ENCODE measurements around the gene GMEB2. TPM values are rescaled to one million over a fixed set of nuclear protein-coding genes. Genes with fewer than 3 reads are reported as not detected.
"Not testable (repeated sequence)": the region's sequence is repeated elsewhere in the genome, so short reads cannot be mapped to it uniquely, and the experiment has no call there.

Gene GMEB2
- total RNA-seq, 1 donor from 2014 or later, result 16.8 TPM

DNA sequence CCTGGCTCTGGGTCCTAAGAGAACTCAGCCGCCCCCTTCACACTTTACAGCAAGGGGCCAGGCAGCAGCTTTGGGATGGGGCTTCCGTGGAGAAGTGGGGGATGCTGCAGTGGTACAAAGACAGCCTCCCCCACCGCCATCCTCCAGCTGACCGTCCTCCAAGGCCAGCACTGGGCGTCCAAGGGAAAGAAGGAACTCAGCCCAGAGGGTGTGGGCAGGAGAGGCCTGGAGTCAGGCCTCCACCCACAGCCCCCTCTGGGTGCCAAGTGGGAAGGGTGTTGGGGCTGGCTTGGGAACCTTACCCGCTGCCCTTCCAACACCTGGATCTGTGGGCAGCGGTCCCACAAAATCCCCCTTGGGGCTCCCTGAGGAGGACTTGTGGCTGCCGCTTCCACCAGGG, 13.2 kb upstream of the GMEB2 start:
- intact Hi-C loops (cut with micrococcal nuclease), result loop anchor here (5.0 kb wide), 1 partner anchor 848 kb away; no protein-coding TSS in a partner anchor

DNA sequence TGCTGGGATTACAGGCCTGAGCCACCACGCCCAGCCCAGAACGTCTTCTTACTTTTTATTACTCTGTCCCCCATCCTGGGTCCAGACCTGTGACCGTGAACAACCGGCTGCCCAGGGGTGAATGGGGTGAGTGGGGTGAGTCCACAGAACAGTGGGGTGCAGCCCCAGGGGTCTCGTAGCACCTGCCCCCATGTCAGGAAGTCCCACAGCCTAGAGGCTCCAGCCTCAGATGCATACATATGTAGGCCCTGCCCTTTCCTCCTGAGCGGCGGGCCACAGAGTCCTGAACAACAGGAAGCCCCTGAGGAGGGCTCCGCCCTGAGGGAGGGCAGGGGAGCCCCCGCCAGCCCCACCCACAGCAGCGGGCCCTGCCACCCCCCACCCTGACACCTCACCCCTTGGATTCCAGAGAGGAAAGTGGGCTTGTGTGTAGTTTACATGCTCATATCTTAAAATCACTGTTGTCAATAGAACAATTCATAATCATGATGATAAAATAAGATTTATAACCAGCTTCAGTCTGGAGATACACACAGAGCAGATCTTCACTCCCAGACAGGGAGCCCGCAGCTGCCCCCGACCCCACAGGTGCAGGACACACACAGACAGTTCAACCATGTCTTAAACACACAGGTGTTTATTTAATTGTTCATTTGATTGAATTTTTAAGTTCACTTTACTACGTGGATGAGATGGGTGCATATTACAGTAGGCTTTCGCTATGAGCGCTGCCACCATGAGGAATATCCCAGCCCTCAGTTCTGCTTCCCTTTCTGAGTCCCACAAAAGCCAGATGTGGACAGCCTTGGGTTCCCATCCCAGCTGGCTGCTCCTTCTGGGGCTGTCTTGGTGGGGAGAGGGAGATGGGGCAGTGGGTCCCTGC, 12.4 kb upstream of the GMEB2 start:
- intact Hi-C loops (cut with micrococcal nuclease), result loop anchor here (1.0 to 5.0 kb wide), 5 partner anchors 12 to 418 kb away; partner anchors contain the start of gene GMEB2

DNA sequence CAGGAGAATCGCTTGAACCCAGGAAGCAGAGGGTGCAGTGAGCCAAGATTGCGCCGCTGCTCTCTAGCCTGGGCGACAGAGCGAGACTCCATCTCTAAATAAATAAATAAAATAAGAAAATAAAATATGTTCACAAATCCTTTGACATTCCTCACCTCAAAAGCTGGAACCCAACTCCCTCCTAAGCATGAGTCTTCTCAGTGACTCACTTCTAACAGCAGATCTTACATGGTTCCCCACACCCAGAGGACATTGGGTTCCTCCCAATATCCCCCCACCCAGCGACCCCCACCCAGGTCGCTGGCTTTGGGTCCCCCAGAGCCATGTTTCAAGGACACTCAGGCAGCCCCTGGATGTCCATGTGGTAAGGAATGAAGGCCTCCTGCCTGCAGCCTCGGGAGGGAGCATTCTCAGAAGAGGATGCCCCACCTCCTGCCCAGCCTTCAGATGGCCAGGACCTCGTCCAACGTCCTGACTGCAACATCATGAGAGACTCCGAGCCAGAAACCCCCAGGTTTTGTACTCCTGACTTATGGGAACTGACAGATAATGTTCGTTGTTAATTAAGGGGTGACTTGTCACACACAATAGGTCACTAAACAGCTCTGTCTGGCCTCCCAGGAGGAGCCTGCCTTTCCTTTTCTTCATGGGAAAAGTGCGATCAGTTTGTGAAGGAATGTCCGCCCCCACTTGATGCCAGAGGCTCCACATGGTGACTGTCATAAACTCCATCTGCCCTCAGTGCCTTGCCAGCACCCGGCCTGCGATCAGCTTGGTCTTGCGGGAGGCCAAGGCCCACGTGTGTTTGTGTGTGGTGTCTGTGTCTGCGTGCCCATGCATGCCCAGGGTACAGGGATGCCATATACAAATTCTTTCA, 10.1 kb upstream of the GMEB2 start:
- intact Hi-C loops (cut with micrococcal nuclease), result loop anchor here (5.0 kb wide), 3 partner anchors 70 to 420 kb away; no protein-coding TSS in a partner anchor

DNA sequence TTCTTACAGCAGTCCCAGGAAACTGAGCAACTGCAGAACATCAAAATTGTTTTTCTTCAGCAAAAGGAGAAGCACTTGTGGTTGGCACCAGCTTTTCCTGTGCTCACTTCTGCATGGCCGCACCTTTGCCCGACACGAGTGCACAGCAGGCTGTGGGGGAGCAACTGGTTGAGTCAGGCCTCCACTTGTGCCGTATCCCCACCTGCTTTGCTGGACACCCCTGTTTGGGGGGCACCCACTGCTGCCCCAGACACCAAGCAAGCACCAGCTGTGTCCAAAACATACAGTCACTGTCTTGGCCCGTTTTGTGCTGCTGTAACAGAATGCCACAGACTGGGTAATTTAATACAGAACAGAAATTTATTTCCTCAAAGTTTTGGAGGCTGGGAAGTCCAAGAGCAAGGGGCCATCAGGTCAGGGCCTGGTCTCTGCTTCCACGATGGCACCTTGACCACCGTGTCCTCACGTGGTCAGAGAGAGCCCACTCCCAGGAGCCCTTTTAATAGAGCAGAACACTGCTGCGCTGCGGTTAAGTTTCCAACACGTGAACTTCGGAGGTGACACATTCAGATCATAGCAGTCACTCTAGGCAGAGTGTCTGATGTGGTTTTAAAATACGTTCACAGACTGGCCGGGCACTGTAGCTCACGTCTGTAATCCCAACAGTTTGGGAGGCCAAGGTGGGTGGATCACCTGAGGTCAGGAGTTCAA, 8.7 kb upstream of the GMEB2 start:
- intact Hi-C loops (cut with micrococcal nuclease), result loop anchor here (1.0 to 5.0 kb wide), 5 partner anchors 8 to 422 kb away; partner anchors contain the start of gene GMEB2

DNA sequence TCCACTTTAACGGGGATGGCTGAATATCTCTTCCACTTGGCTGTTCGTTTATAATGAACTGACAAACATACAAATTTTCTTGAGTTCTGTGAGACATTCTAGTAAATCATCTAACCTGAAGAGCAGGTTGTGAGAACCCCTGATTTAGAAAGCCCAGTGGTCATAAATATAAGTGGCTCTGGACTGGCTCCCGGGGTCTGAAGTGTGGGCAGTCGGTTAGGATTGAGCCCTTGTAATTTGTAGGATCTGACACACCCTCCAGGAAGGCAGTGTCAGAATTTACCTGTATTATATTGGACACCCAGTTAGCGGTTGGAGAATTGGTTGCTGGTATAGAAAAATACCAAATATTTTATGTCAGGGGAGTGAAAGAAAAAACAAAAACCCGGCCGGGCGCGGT, 6.8 kb upstream of the GMEB2 start:
- intact Hi-C loops (cut with micrococcal nuclease), result loop anchor here (2.0 kb wide), 1 partner anchor 53 kb away; no protein-coding TSS in a partner anchor

DNA sequence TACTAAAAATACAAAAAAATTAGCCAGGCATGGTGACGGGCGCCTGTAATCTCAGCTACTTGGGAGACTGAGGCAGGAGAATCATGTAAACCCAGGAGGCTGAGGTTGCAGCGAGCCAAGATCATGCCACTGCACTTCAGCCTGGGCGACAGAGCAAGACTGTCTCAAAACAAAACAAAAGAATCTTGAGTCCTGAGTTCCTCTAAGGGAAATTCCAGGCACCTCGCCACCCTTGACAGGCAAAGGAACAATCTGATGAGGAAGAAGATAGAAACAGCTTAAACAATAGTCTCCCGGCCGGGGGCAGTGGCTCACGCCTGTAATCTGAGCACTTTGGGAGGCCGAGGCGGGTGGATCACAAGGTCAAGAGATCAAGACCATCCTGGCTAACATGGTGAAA, 4.5 kb upstream of the GMEB2 start:
- intact Hi-C loops (cut with micrococcal nuclease), result not testable (repeated sequence)

DNA sequence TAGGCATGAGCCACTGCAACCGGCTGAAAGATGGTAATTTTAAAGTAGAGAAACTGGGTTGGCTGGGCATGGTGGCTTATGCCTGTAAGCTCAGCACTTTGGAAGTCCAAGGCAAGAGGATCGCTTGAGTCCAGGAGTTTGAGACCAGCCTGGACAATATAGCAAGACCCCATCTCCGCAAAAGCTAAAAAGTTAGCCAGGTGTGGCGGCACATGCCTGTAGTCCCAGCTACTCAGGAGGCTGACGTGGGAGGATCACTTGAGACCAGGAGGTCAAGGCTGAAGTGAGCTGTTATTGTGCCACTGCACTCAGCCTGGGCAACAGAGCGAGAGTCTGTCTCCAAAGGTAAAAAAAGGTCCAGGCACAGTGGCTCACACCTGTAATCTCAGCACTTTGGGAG, 4.1 kb upstream of the GMEB2 start:
- intact Hi-C loops (cut with micrococcal nuclease), result not testable (repeated sequence)

DNA sequence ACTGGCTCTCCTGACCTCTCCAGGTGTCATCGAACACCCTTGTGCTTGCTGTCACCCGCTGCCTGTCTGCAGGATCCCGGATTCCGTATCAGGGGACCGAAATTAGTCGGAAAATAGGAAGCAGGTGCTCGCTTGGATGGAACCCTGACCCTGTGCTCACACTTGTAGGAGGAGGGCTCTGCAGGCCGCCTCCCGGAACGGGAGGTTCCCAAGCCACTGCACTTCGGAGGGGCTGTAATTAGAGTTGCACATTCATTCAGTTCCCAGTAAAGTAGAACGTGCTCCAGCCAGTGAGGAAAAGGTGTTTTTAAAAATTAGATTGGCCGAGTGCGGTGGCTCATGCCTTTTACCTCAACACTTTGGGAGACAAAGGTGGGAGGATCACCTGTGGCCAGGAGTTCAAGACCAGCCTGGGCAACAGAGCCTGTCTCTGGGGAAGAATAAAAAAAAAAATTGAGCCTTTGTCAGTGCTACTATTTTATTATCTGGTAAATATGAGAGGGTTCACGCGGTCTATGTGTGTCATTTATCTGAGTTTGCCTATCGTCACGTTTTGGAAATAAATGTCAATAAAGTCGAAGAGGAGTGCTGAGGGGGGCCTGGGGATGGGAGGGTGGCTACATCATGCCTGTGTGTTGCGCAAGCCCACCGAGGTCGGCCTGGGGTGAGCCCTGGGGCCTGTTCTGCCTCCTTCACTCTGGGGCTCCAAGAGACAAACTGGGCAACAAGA, 1.5 kb upstream of the GMEB2 start:
- intact Hi-C loops (cut with micrococcal nuclease), result loop anchor here (5.0 kb wide), 1 partner anchor 449 kb away; the partner anchor contains the start of gene RGS19

DNA sequence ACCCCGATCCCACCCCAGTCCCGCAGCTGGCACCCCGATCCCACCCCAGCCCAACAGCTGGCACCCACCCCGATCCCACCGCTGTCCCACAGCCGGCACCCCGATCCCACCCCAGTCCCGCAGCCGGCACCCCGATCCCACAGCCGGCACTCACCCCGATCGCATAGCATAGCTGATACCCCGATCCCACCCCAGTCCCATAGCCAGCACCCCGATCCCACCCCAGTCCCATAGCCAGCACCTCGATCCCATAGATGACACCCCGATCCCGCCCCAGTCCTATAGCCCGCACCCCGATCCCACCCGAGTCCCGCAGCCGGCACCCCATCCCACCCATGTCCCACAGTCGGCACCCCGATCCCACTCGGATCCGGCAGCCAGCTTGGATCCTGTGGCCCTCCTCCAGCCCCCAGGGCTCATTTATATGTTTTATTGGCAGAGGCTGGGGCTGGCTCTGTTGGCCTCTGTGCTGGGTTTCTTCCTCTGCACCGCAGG, 897 bp upstream of the GMEB2 start:
- intact Hi-C loops (cut with micrococcal nuclease), result loop anchor here (1.0 to 5.0 kb wide), 12 partner anchors 8 to 450 kb away; partner anchors contain the start of genes DNAJC5, PPDPF, PRPF6 and RGS19

DNA sequence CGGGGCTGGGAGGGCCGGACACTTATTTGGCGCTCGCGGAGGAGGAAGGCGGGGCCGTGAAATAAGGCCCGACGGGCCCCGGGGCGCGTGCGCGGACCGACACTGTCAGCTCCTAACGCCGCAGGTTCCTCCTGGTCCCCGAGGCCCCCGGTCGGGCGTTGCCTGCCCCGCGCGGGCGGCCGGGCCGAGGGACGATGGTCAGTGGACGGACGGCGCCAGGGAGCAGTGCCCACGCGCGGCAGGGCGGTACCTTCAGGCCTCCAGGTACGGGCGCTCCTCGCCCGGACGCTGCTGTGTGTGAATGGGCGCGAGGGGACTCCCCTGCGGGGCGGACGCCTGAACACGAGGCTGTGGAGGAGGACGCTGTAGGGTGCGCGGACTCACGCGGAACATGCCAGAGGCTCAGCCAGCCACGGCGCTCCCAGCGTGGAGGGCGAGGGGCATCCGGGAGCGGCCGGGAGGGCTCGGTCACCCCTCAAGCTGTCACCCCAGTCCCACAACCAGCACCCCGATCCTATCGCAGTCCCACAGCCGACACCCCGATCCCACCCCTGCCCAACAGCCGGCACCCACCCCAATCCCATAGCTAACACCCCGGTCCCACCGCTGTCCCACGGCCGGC, 339 bp upstream of the GMEB2 start:
- intact Hi-C loops (cut with micrococcal nuclease), result loop anchor here (1.0 to 5.0 kb wide), 12 partner anchors 8 to 450 kb away; partner anchors contain the start of genes DNAJC5, PPDPF, PRPF6 and RGS19

DNA sequence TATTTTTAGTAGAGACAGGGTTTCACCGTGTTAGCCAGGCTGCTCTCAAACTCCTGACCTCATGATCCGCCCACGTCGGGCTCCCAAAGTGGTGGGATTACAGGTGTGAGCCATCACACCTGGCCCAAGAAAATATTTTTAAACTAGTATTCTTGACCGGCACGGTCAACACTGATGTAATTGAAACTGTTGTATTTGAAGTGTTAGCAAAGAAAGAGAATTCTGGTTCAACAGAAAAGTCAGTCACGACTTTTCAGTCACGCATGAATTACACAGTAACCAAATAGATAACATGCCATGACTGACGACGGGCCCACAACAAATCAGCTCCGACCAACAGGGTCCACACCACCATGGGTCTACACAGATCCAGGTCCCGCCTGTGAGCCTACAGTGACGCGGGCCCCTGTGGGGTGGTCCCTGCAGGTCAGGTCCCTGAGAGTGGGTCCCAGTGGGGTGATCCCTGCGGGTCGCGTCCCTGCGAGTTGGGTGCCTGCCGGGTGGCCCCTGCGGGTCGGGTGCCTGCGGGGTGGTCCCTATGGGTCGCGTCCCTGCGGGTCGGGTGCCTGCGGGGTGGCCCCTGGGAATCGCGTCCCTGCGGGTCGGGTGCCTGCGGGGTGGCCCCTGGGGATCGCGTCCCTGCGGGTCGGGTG, 1.0 kb downstream of the GMEB2 start:
- intact Hi-C loops (cut with micrococcal nuclease), result loop anchor here (1.0 to 5.0 kb wide), 5 partner anchors 88 to 451 kb away; partner anchors contain the start of genes DNAJC5, RGS19, TCEA2 and UCKL1

DNA sequence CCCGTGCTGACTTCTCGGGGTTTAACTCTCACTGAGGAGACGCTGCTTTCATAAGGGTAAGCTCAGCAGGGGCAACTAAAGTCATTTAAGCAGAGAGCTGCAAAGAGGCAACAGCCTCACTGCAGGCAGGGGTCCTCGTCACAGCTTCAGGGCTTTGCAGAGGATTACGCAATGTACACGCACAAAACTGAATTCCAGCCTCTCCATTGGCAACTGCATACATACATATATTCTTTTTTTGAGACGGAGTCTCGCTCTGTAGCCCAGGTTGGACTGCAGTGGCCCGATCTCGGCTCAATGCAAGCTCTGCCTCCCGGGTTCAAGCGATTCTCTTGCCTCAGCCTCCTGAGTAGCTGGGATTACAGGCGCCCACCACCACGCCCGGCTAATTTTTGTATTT, 2.4 kb downstream of the GMEB2 start:
- intact Hi-C loops (cut with micrococcal nuclease), result no loop called here

DNA sequence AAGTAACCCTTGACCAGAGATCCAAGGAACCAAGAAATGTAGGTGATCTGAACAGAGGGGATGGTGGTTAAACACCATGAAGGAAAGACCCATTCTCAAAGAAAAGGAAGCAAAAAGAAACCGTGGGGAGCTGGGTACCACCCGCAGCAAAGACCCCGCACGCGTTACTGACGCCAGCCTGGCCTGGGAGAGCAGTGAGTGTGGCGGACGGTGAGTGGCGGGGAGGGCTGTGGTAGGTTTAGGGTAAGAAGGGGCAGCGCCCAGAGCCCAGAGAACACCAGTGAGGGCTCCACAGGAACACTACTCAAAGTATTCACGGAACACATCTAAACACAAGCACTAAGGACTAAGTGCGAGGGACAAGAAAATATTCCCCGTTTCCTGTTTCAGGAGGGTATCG, 4.2 kb downstream of the GMEB2 start:
- intact Hi-C loops (cut with micrococcal nuclease), result no loop called here

DNA sequence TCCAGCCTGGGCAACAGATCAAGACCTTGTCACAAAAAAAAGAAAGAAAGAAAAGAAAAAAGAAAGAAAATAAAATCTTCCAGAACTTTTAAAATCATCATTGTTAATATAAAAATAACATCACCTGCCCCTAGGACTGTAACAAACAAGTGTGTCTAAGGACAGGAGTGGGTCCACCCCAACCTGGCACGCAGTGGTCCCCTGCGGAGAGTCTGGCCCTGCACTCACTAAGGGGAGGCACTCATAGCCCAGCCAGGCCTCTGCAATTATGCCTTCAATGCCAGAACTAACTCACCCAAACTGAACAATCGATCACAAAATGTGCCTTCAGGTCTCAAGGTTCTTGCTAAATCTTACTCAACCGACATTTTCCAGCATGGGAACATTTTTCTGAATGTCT, 4.8 kb downstream of the GMEB2 start:
- intact Hi-C loops (cut with micrococcal nuclease), result no loop called here

DNA sequence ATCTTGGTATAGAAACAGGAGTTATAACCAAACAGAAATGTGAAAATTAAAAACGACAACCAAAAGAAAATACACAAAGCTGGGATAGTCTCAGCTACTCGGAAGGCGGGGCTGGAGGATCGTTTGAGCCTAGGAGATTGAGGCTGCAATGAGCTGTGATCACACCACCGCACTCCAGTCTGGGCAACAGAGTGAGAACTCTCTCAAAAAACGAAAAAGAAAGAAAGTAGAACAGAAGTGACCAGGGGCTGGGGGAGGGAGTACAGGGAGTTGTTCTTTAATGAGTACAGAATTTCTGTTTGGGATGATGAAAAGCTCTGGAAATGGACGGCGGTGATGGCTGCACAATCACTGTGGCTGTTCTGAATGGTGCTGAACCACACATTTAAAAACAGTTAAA, 5.9 kb downstream of the GMEB2 start:
- intact Hi-C loops (cut with micrococcal nuclease), result no loop called here

DNA sequence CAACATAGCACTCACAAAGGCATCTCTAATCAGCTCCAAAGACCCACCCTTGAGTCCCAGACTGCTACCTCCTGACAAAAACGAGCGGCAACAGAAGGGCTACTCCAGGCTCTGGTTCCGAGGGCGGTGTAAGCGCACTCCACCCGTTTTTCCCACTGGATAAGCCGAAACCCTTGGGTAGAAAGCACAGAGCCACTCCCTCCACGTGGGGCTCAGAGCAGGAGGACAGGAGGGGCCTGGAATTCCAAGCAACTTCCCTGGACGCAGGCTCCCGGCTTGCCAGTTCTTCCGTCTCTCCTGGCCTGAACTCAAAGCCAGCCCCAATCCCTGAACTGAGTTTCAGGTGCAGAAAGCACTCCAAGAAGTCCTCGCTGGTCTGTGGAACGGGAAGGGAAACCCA, 7.4 kb downstream of the GMEB2 start:
- intact Hi-C loops (cut with micrococcal nuclease), result no loop called here

DNA sequence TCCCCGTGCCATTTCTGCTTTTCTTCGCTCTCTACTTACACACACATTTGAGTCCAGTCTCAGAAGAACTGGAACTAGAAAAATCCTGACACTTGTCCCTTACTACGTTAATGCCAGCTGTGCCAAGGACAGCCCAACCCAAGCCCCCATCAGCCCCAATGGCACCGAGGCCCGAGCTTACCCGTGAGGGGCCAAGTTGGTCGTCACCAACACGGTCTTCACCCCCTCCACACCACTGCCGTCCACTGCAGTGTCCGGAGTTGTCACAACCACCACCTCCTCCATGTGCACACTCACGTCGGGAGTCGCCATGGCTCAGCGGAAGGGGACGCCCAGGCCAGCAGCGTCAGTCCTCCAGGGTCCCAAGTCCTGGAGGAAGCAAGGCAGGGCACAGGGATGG, 7.8 kb downstream of the GMEB2 start:
- intact Hi-C loops (cut with micrococcal nuclease), result no loop called here

DNA sequence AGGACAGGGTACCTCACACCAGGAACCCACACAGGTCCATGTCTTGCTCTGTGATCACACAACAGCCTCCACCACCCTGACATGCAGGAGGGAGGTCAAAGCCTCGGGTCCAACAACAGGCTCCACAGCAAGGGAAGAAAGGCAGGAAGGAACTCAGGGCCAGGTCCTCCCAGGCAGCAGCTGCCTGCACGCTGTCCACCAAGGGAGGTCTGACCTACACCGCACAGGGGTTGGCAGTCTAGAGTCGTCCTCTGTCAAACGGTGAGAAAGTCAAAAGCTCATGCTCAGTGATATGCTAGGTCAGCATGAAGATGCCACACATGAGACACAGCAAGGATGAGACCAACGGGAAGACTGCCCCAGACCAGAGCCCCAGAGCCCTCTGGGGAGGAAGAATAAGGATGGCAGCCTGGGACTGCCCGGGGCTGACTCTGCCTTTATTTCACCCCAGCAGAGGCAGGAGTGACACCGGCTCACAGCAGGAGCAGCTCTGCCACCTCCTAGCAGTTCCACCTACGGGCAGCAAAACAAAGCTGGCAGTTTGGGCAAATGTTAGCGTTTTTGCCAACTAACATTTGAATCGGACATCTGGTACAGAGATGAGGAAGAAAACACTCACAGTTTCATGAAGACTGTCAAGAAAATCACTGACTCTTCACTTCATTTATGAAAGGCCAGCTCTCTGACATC, 8.5 kb downstream of the GMEB2 start:
- intact Hi-C loops (cut with micrococcal nuclease), result no loop called here
